ENCODE measurements around the gene PDGFC.

Gene PDGFC

GRCh38 chr4:156838761-156839160 lies 132.8 kb downstream of the PDGFC start:
- no peak for FAIRE-seq
- no peak for DNase-seq (ENCODE audit: insufficient read length, low spot score)

- no peak for DNase-seq (ENCODE audit: insufficient read length, low spot score)
- no peak for FAIRE-seq
Observed at GRCh38 chr4:156837625-156838345, 133.8 kb downstream of the PDGFC start.

GRCh38 chr4:156832886-156833285 lies 138.7 kb downstream of the PDGFC start:
- DNase-seq (ENCODE audit: insufficient read length, low spot score), result no peak
- FAIRE-seq, result no peak

- DNase-seq (ENCODE audit: insufficient read length, low spot score) (no peak), FAIRE-seq (no peak)
Observed at GRCh38 chr4:156830351-156830750, 141.2 kb downstream of the PDGFC start.

- no peak for DNase-seq (ENCODE audit: insufficient read length, low spot score)
- no peak for FAIRE-seq
Observed at GRCh38 chr4:156829201-156829873, 142.3 kb downstream of the PDGFC start.

GRCh38 chr4:156827519-156827918 lies 144.1 kb downstream of the PDGFC start:
- FAIRE-seq (no peak), DNase-seq (ENCODE audit: insufficient read length, low spot score) (no peak)

GRCh38 chr4:156825074-156825473 lies 146.5 kb downstream of the PDGFC start:
- FAIRE-seq, result no peak
- no peak for DNase-seq (ENCODE audit: insufficient read length, low spot score)

GRCh38 chr4:156824451-156825060 lies 147.0 kb downstream of the PDGFC start:
- FAIRE-seq (no peak), DNase-seq (ENCODE audit: insufficient read length, low spot score) (no peak)

- FAIRE-seq, result no peak
- no peak for DNase-seq (ENCODE audit: insufficient read length, low spot score)
Observed at GRCh38 chr4:156820931-156821330, 150.7 kb downstream of the PDGFC start.

GRCh38 chr4:156816360-156816755 lies 155.2 kb downstream of the PDGFC start:
- DNase-seq (ENCODE audit: insufficient read length, low spot score) (no peak), FAIRE-seq (no peak)

GRCh38 chr4:156815717-156816359 lies 155.8 kb downstream of the PDGFC start:
- FAIRE-seq, result no peak
- DNase-seq (ENCODE audit: insufficient read length, low spot score), result no peak

GRCh38 chr4:156811963-156812362 lies 159.6 kb downstream of the PDGFC start:
- FAIRE-seq, result no peak

GRCh38 chr4:156811286-156811685 lies 160.3 kb downstream of the PDGFC start:
- FAIRE-seq (no peak), DNase-seq (ENCODE audit: insufficient read length, low spot score) (no peak)

More at GRCh38 chr4:156811963-156812362, 159.6 kb downstream of the PDGFC start:
- DNase-seq (ENCODE audit: insufficient read length, low spot score), result no peak

GRCh38 chr4:156805696-156806095 lies 165.9 kb downstream of the PDGFC start:
- FAIRE-seq, result no peak
- no peak for DNase-seq (ENCODE audit: insufficient read length, low spot score)

- FAIRE-seq, result no peak
- DNase-seq (ENCODE audit: insufficient read length, low spot score), result no peak
Observed at GRCh38 chr4:156803056-156803455, 168.5 kb downstream of the PDGFC start.

GRCh38 chr4:156800463-156800862 lies 171.1 kb downstream of the PDGFC start:
- no peak for FAIRE-seq
- DNase-seq (ENCODE audit: insufficient read length, low spot score), result no peak

GRCh38 chr4:156799121-156799589 lies 172.4 kb downstream of the PDGFC start:
- DNase-seq (ENCODE audit: insufficient read length, low spot score) (no peak), FAIRE-seq (no peak)

- FAIRE-seq (no peak), DNase-seq (ENCODE audit: insufficient read length, low spot score) (no peak)
Observed at GRCh38 chr4:156798438-156798837, 173.2 kb downstream of the PDGFC start.

GRCh38 chr4:156797206-156797605 lies 174.4 kb downstream of the PDGFC start:
- DNase-seq (ENCODE audit: insufficient read length, low spot score) (no peak), FAIRE-seq (no peak)

- DNase-seq (ENCODE audit: insufficient read length, low spot score) (no peak), FAIRE-seq (no peak)
Observed at GRCh38 chr4:156795727-156796126, 175.9 kb downstream of the PDGFC start.

GRCh38 chr4:156794863-156795262 lies 176.7 kb downstream of the PDGFC start:
- FAIRE-seq (no peak), DNase-seq (ENCODE audit: insufficient read length, low spot score) (no peak)
